SK-N-SH (cell line): Measurements from ENCODE around the gene ARHGAP10. TPM values are rescaled to one million over a fixed set of nuclear protein-coding genes. Genes with fewer than 3 reads are reported as not detected.
A peak's percentile ranks its signal among the peaks of the same experiment; 100 is the strongest.

Experiments
- CTCF ChIA-PET: fragments of 300-600, 350-600 bp; formaldehyde crosslinking; extraction: SDS; loops from one replicate; lab custom pipeline; 2021; lab: Yijun Ruan, JAX
- POLR2A ChIA-PET: fragments of 350-600 bp; sonication (Branson Sonifier 250); formaldehyde crosslinking; extraction: SDS; loops from one replicate; lab custom pipeline; 2020; ENCODE audit warnings: antibody characterized with exemption, inconsistent platforms; lab: Yijun Ruan, JAX
- DNase-seq: peaks from one replicate; pipeline ENCODE4 v3.0.0; 2012
- H2AFZ ChIP-seq: fragments of 200-600 bp; sonication (generic); 2 replicates; pipeline ENCODE4 v1.8.1; 2016; ENCODE audit warnings: antibody characterized with exemption, mild to moderate bottlenecking, low read depth
- H3F3A ChIP-seq: fragments of 200-600 bp; sonication (generic); replicated peaks from 2 replicates; pipeline ENCODE3; 2016; ENCODE audit warnings: antibody characterized with exemption, mild to moderate bottlenecking; ENCODE audit not compliant: insufficient read depth
- H3K27ac ChIP-seq, 2 experiments: fragments of 200-500 bp in 1 of 2; fragments of 200-600 bp in 1 of 2; sonication (Bioruptor generic) in 1 of 2; sonication (generic), shearing (Covaris generic) in 1 of 2; 2 replicates each; pipeline versions ENCODE4 v1.5.1 to v1.6.1; 2014 to 2016; ENCODE audit warnings: low read depth in 2 of 2, inconsistent platforms in 1 of 2, low read length in 1 of 2, mild to moderate bottlenecking in 1 of 2, mixed read lengths in 1 of 2
- H3K27me3 ChIP-seq: fragments of 200-600 bp; sonication (generic), shearing (Covaris generic); 2 replicates; pipeline ENCODE4 v1.6.1; 2016; ENCODE audit warnings: mixed run types; ENCODE audit not compliant: insufficient read depth
- H3K36me3 ChIP-seq, 2 experiments: fragments of 200-500 bp in 1 of 2; fragments of 200-600 bp in 1 of 2; sonication (Bioruptor generic) in 1 of 2; sonication (generic) in 1 of 2; replicated peaks in 1 of 2; 2 replicates each; pipeline versions ENCODE3 to v1.5.1; 2014 to 2016; ENCODE audit warnings: low read length in 1 of 2, mild to moderate bottlenecking in 1 of 2; ENCODE audit not compliant: insufficient read depth in 2 of 2, control insufficient read depth in 1 of 2
- H3K4me1 ChIP-seq, 2 experiments: fragments of 200-500 bp in 1 of 2; fragments of 200-600 bp in 1 of 2; sonication (Bioruptor generic) in 1 of 2; sonication (generic), shearing (Covaris generic) in 1 of 2; 2 replicates each; pipeline versions ENCODE4 v1.5.1 to v1.6.1; 2014 to 2016; ENCODE audit warnings: low read depth in 1 of 2, low read length in 1 of 2, mixed run types in 1 of 2; ENCODE audit not compliant: insufficient read depth in 2 of 2, control insufficient read depth in 1 of 2
- H3K4me2 ChIP-seq: fragments of 200-600 bp; sonication (generic), shearing (Covaris generic); 2 replicates; pipeline ENCODE4 v1.6.1; 2017; ENCODE audit warnings: mixed run types
- H3K4me3 ChIP-seq, 2 experiments: fragments of 200-500 bp in 1 of 2; fragments of 200-600 bp in 1 of 2; sonication (Bioruptor generic) in 1 of 2; sonication (generic), shearing (Covaris generic) in 1 of 2; 2 replicates each; pipeline versions ENCODE4 v1.5.1 to v1.8.1; 2014 to 2016; ENCODE audit warnings: low read depth in 2 of 2, inconsistent platforms in 1 of 2, low read length in 1 of 2, mild to moderate bottlenecking in 1 of 2, mixed read lengths in 1 of 2, moderate library complexity in 1 of 2
- H3K79me2 ChIP-seq: fragments of 200-600 bp; sonication (generic); 2 replicates; pipeline ENCODE4 v1.8.1; 2017; ENCODE audit warnings: mild to moderate bottlenecking; ENCODE audit not compliant: insufficient read depth
- H3K9ac ChIP-seq: fragments of 200-600 bp; sonication (generic); 2 replicates; pipeline ENCODE4 v1.6.1; 2017; ENCODE audit warnings: mixed run types
- H3K9me2 ChIP-seq: fragments of 200-600 bp; sonication (generic); 2 replicates; pipeline ENCODE4 v1.6.1; 2017; ENCODE audit warnings: mixed run types
- H3K9me3 ChIP-seq: fragments of 200-600 bp; sonication (generic); 2 replicates; pipeline ENCODE4 v1.6.1; 2017; ENCODE audit warnings: mixed run types, mild to moderate bottlenecking, moderate library complexity
- H4K20me1 ChIP-seq: fragments of 200-600 bp; sonication (generic); 2 replicates; pipeline ENCODE4 v1.6.1; 2017; ENCODE audit warnings: mild to moderate bottlenecking, mixed run types; ENCODE audit not compliant: insufficient read depth
- ELF1 ChIP-seq: IDR thresholded peaks from 2 replicates; pipeline ENCODE4 v1.4.0; 2012
- EP300 ChIP-seq, 2 experiments: IDR thresholded peaks; 2 replicates each; pipeline versions ENCODE4 v1.4.0 to v1.6.1; 2012; ENCODE audit warnings: borderline replicate concordance in 1 of 2, low read depth in 1 of 2, low read length in 1 of 2
- FOXM1 ChIP-seq: IDR thresholded peaks from 2 replicates; pipeline ENCODE4 v1.4.0; 2012; ENCODE audit warnings: low read depth, mild to moderate bottlenecking
- GATA2 ChIP-seq: sonication (generic); formaldehyde crosslinking; IDR thresholded peaks from 2 replicates; pipeline ENCODE4 v1.5.0; 2020; ENCODE audit warnings: mild to moderate bottlenecking, missing genetic modification reagents
- JUND ChIP-seq: IDR thresholded peaks from 2 replicates; pipeline ENCODE4 v1.4.0; 2012
- MXI1 ChIP-seq: IDR thresholded peaks from 2 replicates; pipeline ENCODE4 v1.6.1; 2012; ENCODE audit warnings: mild to moderate bottlenecking, low read depth, low read length, improper control_type of control experiment
- NFIC ChIP-seq: IDR thresholded peaks from 2 replicates; pipeline ENCODE4 v1.4.0; 2012; ENCODE audit warnings: borderline replicate concordance
- NRF1 ChIP-seq: IDR thresholded peaks from 2 replicates; pipeline ENCODE4 v1.6.1; 2012; ENCODE audit warnings: low read depth, mild to moderate bottlenecking, low read length
- RAD21 ChIP-seq: IDR thresholded peaks from 2 replicates; pipeline ENCODE4 v1.6.1; 2012; ENCODE audit warnings: mild to moderate bottlenecking, low read length
- RFX5 ChIP-seq: IDR thresholded peaks from 2 replicates; pipeline ENCODE4 v1.6.1; 2012; ENCODE audit warnings: mild to moderate bottlenecking, improper control_type of control experiment, low read length
- RXRA ChIP-seq: IDR thresholded peaks from 2 replicates; pipeline ENCODE4 v1.4.0; 2012; ENCODE audit warnings: low read depth, mild to moderate bottlenecking, borderline replicate concordance
- SIN3A ChIP-seq: IDR thresholded peaks from 2 replicates; pipeline ENCODE4 v1.6.1; 2012; ENCODE audit warnings: low read depth, mild to moderate bottlenecking, low read length, moderate library complexity, borderline replicate concordance
- SMC3 ChIP-seq: IDR thresholded peaks from 2 replicates; pipeline ENCODE4 v1.6.1; 2012; ENCODE audit warnings: low read depth, low read length, improper control_type of control experiment
- TAF1 ChIP-seq: IDR thresholded peaks from 2 replicates; pipeline ENCODE4 v1.6.1; 2012; ENCODE audit warnings: low read depth, mild to moderate bottlenecking, low read length, moderate library complexity, borderline replicate concordance
- TEAD4 ChIP-seq: IDR thresholded peaks from 2 replicates; pipeline ENCODE4 v1.4.0; 2012; ENCODE audit warnings: mild to moderate bottlenecking, borderline replicate concordance; ENCODE audit not compliant: insufficient read depth
- WGBS: methylation state at CpG from one replicate; pipeline ENCODE4 v1.1.6; 2017; ENCODE audit warnings: low lambda C conversion rate; 5-methylcytosine and 5-hydroxymethylcytosine counted together
- polyA plus RNA-seq, 3 experiments: library from polyadenylated mRNA; depleted of rRNA; stranded (reverse); fragments of >200 nt; gene quantifications; 2 replicates each; pipeline ENCODE4 v1.2.3, GENCODE V29; 2012
- TF ChIP-seq, protein P1 (sequence below): IDR thresholded peaks from 2 replicates; pipeline ENCODE4 v1.4.0; 2012; ENCODE audit warnings: low read depth, borderline replicate concordance
- TF ChIP-seq, protein P2 (sequence below): fragments of 150-350 bp; IDR thresholded peaks from 2 replicates; pipeline ENCODE4 v1.6.1; 2017; ENCODE audit warnings: antibody characterized with exemption, low read length, low read depth, borderline replicate concordance

The ARHGAP10 gene
- polyA plus RNA-seq, 1 of the 3 experiments (the other 2 are of a cell fraction): 15.1 TPM

GRCh38 chr4:147723326-147723725 is 8.6 kb upstream of the ARHGAP10 start:
- no peak for TF ChIP-seq FOXM1
- TF ChIP-seq EP300 (IDR thresholded peaks at IDR 0.05; ENCODE audit: borderline replicate concordance in 1 of 2, low read depth in 1 of 2, low read length in 1 of 2): no peak
- TF ChIP-seq, protein P1, sequence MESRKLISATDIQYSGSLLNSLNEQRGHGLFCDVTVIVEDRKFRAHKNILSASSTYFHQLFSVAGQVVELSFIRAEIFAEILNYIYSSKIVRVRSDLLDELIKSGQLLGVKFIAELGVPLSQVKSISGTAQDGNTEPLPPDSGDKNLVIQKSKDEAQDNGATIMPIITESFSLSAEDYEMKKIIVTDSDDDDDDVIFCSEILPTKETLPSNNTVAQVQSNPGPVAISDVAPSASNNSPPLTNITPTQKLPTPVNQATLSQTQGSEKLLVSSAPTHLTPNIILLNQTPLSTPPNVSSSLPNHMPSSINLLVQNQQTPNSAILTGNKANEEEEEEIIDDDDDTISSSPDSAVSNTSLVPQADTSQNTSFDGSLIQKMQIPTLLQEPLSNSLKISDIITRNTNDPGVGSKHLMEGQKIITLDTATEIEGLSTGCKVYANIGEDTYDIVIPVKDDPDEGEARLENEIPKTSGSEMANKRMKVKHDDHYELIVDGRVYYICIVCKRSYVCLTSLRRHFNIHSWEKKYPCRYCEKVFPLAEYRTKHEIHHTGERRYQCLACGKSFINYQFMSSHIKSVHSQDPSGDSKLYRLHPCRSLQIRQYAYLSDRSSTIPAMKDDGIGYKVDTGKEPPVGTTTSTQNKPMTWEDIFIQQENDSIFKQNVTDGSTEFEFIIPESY: no peak
- no peak for TF ChIP-seq MXI1
- no peak for TF ChIP-seq GATA2
- TF ChIP-seq NRF1: no peak
- no peak for TF ChIP-seq RXRA
- TF ChIP-seq, protein P2, sequence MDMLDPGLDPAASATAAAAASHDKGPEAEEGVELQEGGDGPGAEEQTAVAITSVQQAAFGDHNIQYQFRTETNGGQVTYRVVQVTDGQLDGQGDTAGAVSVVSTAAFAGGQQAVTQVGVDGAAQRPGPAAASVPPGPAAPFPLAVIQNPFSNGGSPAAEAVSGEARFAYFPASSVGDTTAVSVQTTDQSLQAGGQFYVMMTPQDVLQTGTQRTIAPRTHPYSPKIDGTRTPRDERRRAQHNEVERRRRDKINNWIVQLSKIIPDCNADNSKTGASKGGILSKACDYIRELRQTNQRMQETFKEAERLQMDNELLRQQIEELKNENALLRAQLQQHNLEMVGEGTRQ: no peak
- TF ChIP-seq TEAD4: no peak
- TF ChIP-seq SIN3A: no peak
- TF ChIP-seq RFX5: no peak
- TF ChIP-seq SMC3: no peak
- TF ChIP-seq ELF1: no peak
- TF ChIP-seq TAF1: no peak
- TF ChIP-seq NFIC: no peak
- no peak for TF ChIP-seq JUND
- no peak for TF ChIP-seq RAD21
- TF ChIP-seq, all 33 proteins: peak for 0
- Histone ChIP-seq H3K4me2 (no peak overlapping the region), H3K4me3 (no peak overlapping the region), H3K9me2 (no peaks in the 10 kb centered on the region), H2AFZ (peak overlapping the region; percentile 52; the same call in 1 of the 2 replicates), H3K4me1 (no peaks in the 10 kb centered on the region), H4K20me1 (no peaks in the 10 kb centered on the region), H3K9ac (no peak overlapping the region), H3K9me3 (no peaks in the 10 kb centered on the region), H3K79me2 (no peaks in the 10 kb centered on the region), H3K27ac (no peak overlapping the region), H3K27me3 (no peaks in the 10 kb centered on the region), H3K36me3 (no peaks in the 10 kb centered on the region), H3F3A (no peaks in the 10 kb centered on the region)
- ChIA-PET CTCF (interaction anchor here (2.5 kb wide), 1 partner anchor 143 kb away, joined by 11 read pairs; no protein-coding TSS in a partner anchor), POLR2A (no interaction called here)
- no peak for DNase-seq
- 77% methylated on average over 5 of the region's 5 CpGs for WGBS
